OCI-M1 (cell line): ENCODE data around the gene PDIA6.
A peak's percentile ranks its signal among the peaks of the same experiment; 100 is the strongest.
"Not testable (repeated sequence)": the region's sequence is repeated elsewhere in the genome, so short reads cannot be mapped to it uniquely, and the experiment has no call there.

Experiments used
- DNase-seq: peaks from one replicate; lab custom pipeline; 2025; lab: John Stamatoyannopoulos, UW

The PDIA6 gene

GRCh38 chr2:10810202-10811161 is 2.1 kb downstream of the PDIA6 start:
- DNase-seq: peak; percentile 46

GRCh38 chr2:10806543-10806942 is 6.0 kb downstream of the PDIA6 start:
- DNase-seq: no peak

- not testable (repeated sequence) for DNase-seq
Measured at GRCh38 chr2:10805990-10806389, 6.6 kb downstream of the PDIA6 start.

- DNase-seq: no peak
Measured at GRCh38 chr2:10802657-10803056, 9.9 kb downstream of the PDIA6 start.

- DNase-seq: no peak
Measured at GRCh38 chr2:10800163-10800562, 12.4 kb downstream of the PDIA6 start.

- no peak for DNase-seq
Measured at GRCh38 chr2:10798783-10799182, 13.8 kb downstream of the PDIA6 start.

- DNase-seq: no peak
Measured at GRCh38 chr2:10796703-10797102, 15.9 kb downstream of the PDIA6 start.

- no peak for DNase-seq
Measured at GRCh38 chr2:10795508-10796046, 17.0 kb downstream of the PDIA6 start.

GRCh38 chr2:10794876-10795275 is 17.7 kb downstream of the PDIA6 start:
- DNase-seq: no peak

- no peak for DNase-seq
Measured at GRCh38 chr2:10793816-10794215, 18.8 kb downstream of the PDIA6 start.

GRCh38 chr2:10792660-10793400 is 19.8 kb downstream of the PDIA6 start:
- DNase-seq: no peak

- DNase-seq: no peak
Measured at GRCh38 chr2:10792001-10792634, 20.5 kb downstream of the PDIA6 start.

- DNase-seq: no peak
Measured at GRCh38 chr2:10790228-10790973, 22.2 kb downstream of the PDIA6 start.

GRCh38 chr2:10788855-10789254 is 23.7 kb downstream of the PDIA6 start:
- DNase-seq: no peak

GRCh38 chr2:10787176-10787968 is 25.2 kb downstream of the PDIA6 start:
- DNase-seq: peak; percentile 3

GRCh38 chr2:10786240-10786982 is 26.2 kb downstream of the PDIA6 start:
- DNase-seq: no peak

GRCh38 chr2:10785260-10785659 is 27.3 kb downstream of the PDIA6 start:
- DNase-seq: no peak

GRCh38 chr2:10784719-10785118 is 27.9 kb downstream of the PDIA6 start:
- DNase-seq: no peak

- DNase-seq: no peak
Measured at GRCh38 chr2:10783421-10783820, 29.2 kb downstream of the PDIA6 start.

- no peak for DNase-seq
Measured at GRCh38 chr2:10781746-10782145, 30.8 kb downstream of the PDIA6 start.
